RWPE1 (cell line): ENCODE measurements around the gene CSN3.

Source experiments
- CTCF ChIA-PET: fragments of 350-600 bp; sonication (Branson Sonifier 250); formaldehyde crosslinking; extraction: SDS; loops from one replicate; lab custom pipeline; 2021; lab: Yijun Ruan, JAX
- POLR2A ChIA-PET: fragments of 400-600 bp; formaldehyde crosslinking; extraction: SDS; loops from one replicate; lab custom pipeline; 2020; ENCODE audit warnings: antibody characterized with exemption; ENCODE audit not compliant: low non-redundant PET; lab: Yijun Ruan, JAX
- DNase-seq: peaks from one replicate; pipeline ENCODE4 v3.0.0; 2012; ENCODE audit warnings: low spot score
- H3K27ac ChIP-seq: fragments of 450-650 bp; 2 replicates; pipeline ENCODE4 v1.5.1; 2017
- CTCF ChIP-seq: fragments of 450-650 bp; conservative IDR thresholded peaks from 2 replicates; pipeline ENCODE4 v1.5.1; 2017; ENCODE audit warnings: low read depth, mild to moderate bottlenecking

The CSN3 gene

DNA sequence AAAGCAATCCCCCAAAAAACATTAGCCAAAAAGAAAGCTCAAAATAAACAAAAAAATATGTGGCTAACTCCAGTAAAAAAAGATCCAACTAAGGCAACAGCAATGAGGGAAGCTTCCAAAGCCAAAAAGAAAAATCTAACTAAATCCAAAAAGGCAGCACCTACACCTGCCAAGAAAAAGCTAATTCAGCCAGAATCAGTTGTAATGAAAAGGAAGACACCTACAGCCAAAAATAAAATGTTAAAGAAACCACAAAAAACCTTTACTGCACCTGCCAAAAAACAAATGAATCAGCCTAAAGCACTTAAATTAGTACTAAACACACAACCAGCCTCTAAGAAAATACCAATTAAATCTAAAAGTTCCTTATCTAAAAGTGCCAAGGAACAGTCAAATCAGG lies 55.2 kb downstream of the CSN3 start:
- TF ChIP-seq CTCF = no peak
- ChIA-PET CTCF (interaction anchor here (0.8 kb wide), 1 partner anchor 261 kb away, joined by 3 read pairs; no protein-coding TSS in a partner anchor), POLR2A (no interaction called here)
- H3K27ac ChIP-seq = no peak overlapping the region
- no peak for DNase-seq

- no peak overlapping the region for H3K27ac ChIP-seq
- ChIA-PET POLR2A (no interaction called here), CTCF (interaction anchor here (0.8 kb wide), 1 partner anchor 261 kb away, joined by 3 read pairs; no protein-coding TSS in a partner anchor)
- DNase-seq = no peak
- TF ChIP-seq CTCF = no peak
These were observed 55.7 kb downstream of the CSN3 start for GRCh38 chr4:70298051-70298450.

- no peak for TF ChIP-seq CTCF
- ChIA-PET CTCF (interaction anchor here (0.7 kb wide), 1 partner anchor 154 kb away, joined by 3 read pairs; no protein-coding TSS in a partner anchor), POLR2A (no interaction called here)
- DNase-seq = no peak
- H3K27ac ChIP-seq = no peak overlapping the region
These were observed 57.2 kb downstream of the CSN3 start for GRCh38 chr4:70299643-70300042.

- no peak for TF ChIP-seq CTCF
- ChIA-PET POLR2A (no interaction called here), CTCF (no interaction called here)
- no peak overlapping the region for H3K27ac ChIP-seq
- DNase-seq = no peak
These were observed 57.8 kb downstream of the CSN3 start for GRCh38 chr4:70300215-70300614.
